Liver (tissue), 9 donors: Measurements from ENCODE around the gene LMF1. TPM values are rescaled to one million over a fixed set of nuclear protein-coding genes. Genes with fewer than 3 reads are reported as not detected.

Experiments
- DNase-seq: peaks from one replicate; pipeline ENCODE4 v3.0.0-alpha.2; 2017; ENCODE audit warnings: low spot score
- H3K27ac ChIP-seq, 2 donors: one replicate each; pipeline ENCODE4 v1.7.0; 2013; ENCODE audit warnings: inconsistent platforms in 2 of 2, low read length in 2 of 2, control low read depth in 1 of 2, low read depth in 1 of 2, mild to moderate bottlenecking in 1 of 2
- H3K27me3 ChIP-seq, 4 donors: one replicate each; pipeline versions ENCODE4 v1.6.1 to v1.7.0; 2013; ENCODE audit warnings: low read length in 3 of 4, inconsistent platforms in 1 of 4, mild to moderate bottlenecking in 1 of 4, moderate library complexity in 1 of 4; ENCODE audit not compliant: control insufficient read depth in 4 of 4, insufficient read depth in 4 of 4
- H3K36me3 ChIP-seq, 4 donors: one replicate each; pipeline versions ENCODE4 v1.6.1 to v1.7.0; 2013; ENCODE audit warnings: low read length in 3 of 4, mild to moderate bottlenecking in 3 of 4, low read depth in 1 of 4, moderate library complexity in 1 of 4; ENCODE audit not compliant: control insufficient read depth in 4 of 4, insufficient read depth in 3 of 4
- H3K4me1 ChIP-seq, 4 donors: one replicate each; pipeline versions ENCODE4 v1.6.1 to v1.7.0; 2013; ENCODE audit warnings: low read length in 3 of 4, mild to moderate bottlenecking in 3 of 4, moderate library complexity in 1 of 4; ENCODE audit not compliant: control insufficient read depth in 4 of 4, insufficient read depth in 4 of 4
- H3K4me3 ChIP-seq, 3 donors: one replicate each; pipeline versions ENCODE4 v1.6.1 to v1.7.0; 2013; ENCODE audit warnings: low read length in 3 of 3, control low read depth in 1 of 3, low read depth in 1 of 3, mild to moderate bottlenecking in 1 of 3
- H3K9ac ChIP-seq, 2 donors: one replicate each; pipeline ENCODE4 v1.7.0; 2013; ENCODE audit warnings: low read length in 2 of 2, mild to moderate bottlenecking in 2 of 2, moderate library complexity in 2 of 2, control low read depth in 1 of 2, low read depth in 1 of 2
- H3K9me3 ChIP-seq, 4 donors: one replicate each; pipeline versions ENCODE4 v1.6.1 to v1.7.0; 2013; ENCODE audit warnings: low read length in 3 of 4; ENCODE audit not compliant: control insufficient read depth in 4 of 4
- EGR1 ChIP-seq, 2 donors: IDR thresholded peaks; 2 replicates each; pipeline ENCODE4 v1.6.1; 2016 to 2018; ENCODE audit warnings: antibody characterized with exemption in 2 of 2, low read depth in 2 of 2
- FOXA1 ChIP-seq: IDR thresholded peaks from 2 replicates; pipeline ENCODE4 v1.6.1; 2016; ENCODE audit warnings: antibody characterized with exemption
- HNF4A ChIP-seq, 2 donors: conservative IDR thresholded peaks; 2 replicates each; pipeline ENCODE4 v1.6.1; 2016; ENCODE audit warnings: antibody characterized with exemption in 2 of 2, mild to moderate bottlenecking in 2 of 2
- HNF4G ChIP-seq: IDR thresholded peaks from 2 replicates; pipeline ENCODE4 v1.6.1; 2016; ENCODE audit warnings: antibody characterized with exemption
- JUND ChIP-seq, 2 donors: IDR thresholded peaks; 2 replicates each; pipeline ENCODE4 v1.6.1; 2016; ENCODE audit warnings: antibody characterized with exemption in 2 of 2
- MAX ChIP-seq: IDR thresholded peaks from 2 replicates; pipeline ENCODE4 v1.6.1; 2016; ENCODE audit warnings: antibody characterized with exemption
- NR2F2 ChIP-seq: IDR thresholded peaks from 2 replicates; pipeline ENCODE4 v1.6.1; 2016; ENCODE audit warnings: antibody characterized with exemption
- RAD21 ChIP-seq, 2 donors: IDR thresholded peaks; 2 replicates each; pipeline ENCODE4 v1.6.1; 2016; ENCODE audit warnings: antibody characterized with exemption in 2 of 2, mild to moderate bottlenecking in 2 of 2
- REST ChIP-seq: IDR thresholded peaks from 2 replicates; pipeline ENCODE4 v1.6.1; 2016; ENCODE audit warnings: antibody characterized with exemption, mild to moderate bottlenecking
- RXRA ChIP-seq, 2 donors: IDR thresholded peaks; 2 replicates each; pipeline ENCODE4 v1.6.1; 2017 to 2018; ENCODE audit warnings: antibody characterized with exemption in 2 of 2, mild to moderate bottlenecking in 1 of 2
- SP1 ChIP-seq: IDR thresholded peaks from 2 replicates; pipeline ENCODE4 v1.6.1; 2018; ENCODE audit warnings: antibody characterized with exemption, mild to moderate bottlenecking
- TAF1 ChIP-seq: conservative IDR thresholded peaks from 2 replicates; pipeline ENCODE4 v1.6.1; 2016; ENCODE audit warnings: antibody characterized with exemption, mild to moderate bottlenecking
- WGBS: extraction: QIAGEN DNeasy Blood & Tissue Kit; methylation state at CpG from one replicate; pipeline ENCODE4 v1.1.7; 2013; 5-methylcytosine and 5-hydroxymethylcytosine counted together
- polyA plus RNA-seq, 2 donors: library from polyadenylated mRNA; stranded (reverse) in 1 of 2; unstranded in 1 of 2; fragments of 200-250 nt in 1 of 2; fragments of >200 nt in 1 of 2; fragmentation: Nextera tagmentation in 1 of 2; extraction: Ambion mirVana in 1 of 2; gene quantifications; one replicate each; pipeline versions ENCODE4 v1.2.1 to v1.2.3, GENCODE V29; 2013 to 2015
- total RNA-seq, 2 donors: library from RNA; depleted of rRNA; stranded (reverse); fragments of >200 nt; gene quantifications; one replicate each; pipeline ENCODE4 v1.2.3, GENCODE V29; 2014
- TF ChIP-seq, protein P1 (sequence below): IDR thresholded peaks from 2 replicates; pipeline ENCODE4 v1.6.1; 2016; ENCODE audit warnings: antibody characterized with exemption
- TF ChIP-seq, protein P2 (sequence below): fragments of 150-350 bp; IDR thresholded peaks from 2 replicates; pipeline ENCODE4 v1.5.1; 2017; ENCODE audit warnings: improper control_type of control experiment, low read depth, low read length; ENCODE audit not compliant: missing input control
- donor health status: healthy.
- donor health status: healthy.
- donor health status: healthy.
- donor health status: healthy.
- donor health status: healthy.

LMF1 gene
- total and polyA plus RNA-seq, 4 donors, result 8.8 to 24.3 (median 12.6) TPM

- Histone ChIP-seq H3K27ac (no peak overlapping the region), H3K4me1 (no peaks in the 10 kb centered on the region), H3K9ac (no peak overlapping the region), H3K4me3 (no peak overlapping the region), H3K9me3 (no peaks in the 10 kb centered on the region), H3K36me3 (no peaks in the 10 kb centered on the region), H3K27me3 (no peaks in the 10 kb centered on the region)
- DNase-seq, result no peak
- WGBS, result 68% methylated on average over 30 of the region's 30 CpGs
- TF ChIP-seq JUND (IDR thresholded peaks at IDR 0.05), result no peak
- TF ChIP-seq FOXA1, result no peak
- TF ChIP-seq HNF4A (conservative IDR thresholded peaks at IDR 0.05), result no peak
- TF ChIP-seq REST, result no peak
- TF ChIP-seq, protein P1, sequence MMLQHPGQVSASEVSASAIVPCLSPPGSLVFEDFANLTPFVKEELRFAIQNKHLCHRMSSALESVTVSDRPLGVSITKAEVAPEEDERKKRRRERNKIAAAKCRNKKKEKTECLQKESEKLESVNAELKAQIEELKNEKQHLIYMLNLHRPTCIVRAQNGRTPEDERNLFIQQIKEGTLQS, result no peak
- TF ChIP-seq, protein P2, sequence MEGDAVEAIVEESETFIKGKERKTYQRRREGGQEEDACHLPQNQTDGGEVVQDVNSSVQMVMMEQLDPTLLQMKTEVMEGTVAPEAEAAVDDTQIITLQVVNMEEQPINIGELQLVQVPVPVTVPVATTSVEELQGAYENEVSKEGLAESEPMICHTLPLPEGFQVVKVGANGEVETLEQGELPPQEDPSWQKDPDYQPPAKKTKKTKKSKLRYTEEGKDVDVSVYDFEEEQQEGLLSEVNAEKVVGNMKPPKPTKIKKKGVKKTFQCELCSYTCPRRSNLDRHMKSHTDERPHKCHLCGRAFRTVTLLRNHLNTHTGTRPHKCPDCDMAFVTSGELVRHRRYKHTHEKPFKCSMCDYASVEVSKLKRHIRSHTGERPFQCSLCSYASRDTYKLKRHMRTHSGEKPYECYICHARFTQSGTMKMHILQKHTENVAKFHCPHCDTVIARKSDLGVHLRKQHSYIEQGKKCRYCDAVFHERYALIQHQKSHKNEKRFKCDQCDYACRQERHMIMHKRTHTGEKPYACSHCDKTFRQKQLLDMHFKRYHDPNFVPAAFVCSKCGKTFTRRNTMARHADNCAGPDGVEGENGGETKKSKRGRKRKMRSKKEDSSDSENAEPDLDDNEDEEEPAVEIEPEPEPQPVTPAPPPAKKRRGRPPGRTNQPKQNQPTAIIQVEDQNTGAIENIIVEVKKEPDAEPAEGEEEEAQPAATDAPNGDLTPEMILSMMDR, result no peak
- no peak for TF ChIP-seq SP1
- no peak for TF ChIP-seq RXRA (IDR thresholded peaks at IDR 0.05)
- no peak for TF ChIP-seq TAF1
- no peak for TF ChIP-seq NR2F2
These were observed 38.8 kb upstream of the LMF1 start for GRCh38 chr16:1009358-1010150.

DNA sequence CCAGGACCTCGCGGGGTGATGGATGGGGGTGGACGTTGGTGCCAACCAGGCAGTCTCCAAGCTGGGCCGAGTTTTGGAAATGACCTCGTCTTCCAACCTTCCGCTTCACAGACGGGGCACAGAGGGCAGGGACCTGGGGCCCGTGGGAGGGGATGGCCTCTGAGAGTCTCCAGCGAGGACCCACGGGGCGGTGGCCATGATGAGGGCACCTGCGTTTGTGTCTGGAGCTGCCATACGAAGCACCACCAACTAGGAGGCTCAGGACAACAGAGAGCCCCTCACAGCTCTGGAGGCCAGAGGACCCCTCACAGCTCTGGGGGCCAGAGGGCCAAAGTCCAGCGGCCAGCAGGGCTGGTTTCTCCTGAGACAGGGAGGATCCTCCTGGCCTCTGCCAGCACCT is 37.3 kb upstream of the LMF1 start:
- TF ChIP-seq MAX (no peak), RXRA (IDR thresholded peaks at IDR 0.05) (no peak), RAD21 (IDR thresholded peaks at IDR 0.05) (no peak), HNF4A (conservative IDR thresholded peaks at IDR 0.05) (no peak), HNF4G (no peak), JUND (IDR thresholded peaks at IDR 0.05) (no peak), NR2F2 (no peak), EGR1 (IDR thresholded peaks at IDR 0.05; ENCODE audit: low read depth in 2 of 2) (no peak)
- 77% methylated on average over 14 of the region's 14 CpGs for WGBS
- Histone ChIP-seq H3K9ac (no peak overlapping the region), H3K9me3 (no peaks in the 10 kb centered on the region), H3K36me3 (no peaks in the 10 kb centered on the region), H3K27me3 (no peaks in the 10 kb centered on the region), H3K4me3 (no peak overlapping the region), H3K27ac (no peak overlapping the region), H3K4me1 (no peaks in the 10 kb centered on the region)
- DNase-seq, result no peak
